ENCODE data around the gene AP4B1.

Gene AP4B1

GRCh38 chr1:113891631-113892220 is 12.9 kb downstream of the AP4B1 start:
- no peak for DNase-seq

DNA sequence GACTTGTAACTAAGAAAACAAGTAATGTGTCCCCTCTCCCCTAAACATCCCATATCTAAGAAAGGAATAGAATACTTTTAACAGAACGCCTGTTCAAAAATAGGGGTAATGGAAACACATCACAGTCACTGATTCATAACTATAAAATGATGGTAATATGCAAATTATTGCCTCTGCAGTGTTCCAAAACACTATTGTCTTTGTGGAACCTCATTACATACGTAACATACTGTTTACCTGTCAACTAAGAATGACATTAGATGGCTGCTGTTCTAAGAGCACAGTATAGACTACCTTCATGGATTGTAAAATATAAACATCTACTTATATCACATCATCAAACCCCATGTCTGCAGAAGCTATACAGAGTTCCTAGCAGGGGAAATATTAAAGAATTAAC is 13.8 kb downstream of the AP4B1 start:
- DNase-seq = no peak

- no peak for DNase-seq
Observed at GRCh38 chr1:113887402-113888175, 17.0 kb downstream of the AP4B1 start, which contains the start of gene BCL2L15. Gene BCL2L15, minus strand, starts transcription at chr1:113887581. Its CDS starts 206 bp downstream, at chr1:113887375.

- no peak for DNase-seq
Observed at GRCh38 chr1:113886417-113887401, 17.9 kb downstream of the AP4B1 start.

DNA sequence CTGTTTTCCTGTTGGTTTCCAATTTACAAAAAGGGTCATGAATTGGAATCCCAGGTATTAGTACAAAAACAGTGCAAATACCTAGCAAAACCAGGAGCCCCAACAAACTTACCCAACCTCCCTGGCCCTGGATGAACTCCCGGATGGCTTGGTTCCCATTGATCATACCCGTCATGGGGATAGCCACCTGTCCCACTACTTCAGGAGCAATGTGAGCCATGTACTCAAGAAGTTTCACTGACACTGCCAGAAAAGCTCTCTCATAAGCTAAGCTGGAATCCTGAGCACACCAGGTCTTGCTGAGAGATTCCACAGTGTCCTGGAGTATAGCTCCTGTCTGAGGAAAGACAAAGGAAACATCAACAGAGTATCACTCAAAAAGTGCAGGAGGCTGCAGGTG is 22.9 kb downstream of the AP4B1 start:
- DNase-seq = no peak

- no peak for DNase-seq
Observed at GRCh38 chr1:113879739-113880038, 24.9 kb downstream of the AP4B1 start.

GRCh38 chr1:113876176-113876575 is 28.4 kb downstream of the AP4B1 start:
- DNase-seq = no peak

DNA sequence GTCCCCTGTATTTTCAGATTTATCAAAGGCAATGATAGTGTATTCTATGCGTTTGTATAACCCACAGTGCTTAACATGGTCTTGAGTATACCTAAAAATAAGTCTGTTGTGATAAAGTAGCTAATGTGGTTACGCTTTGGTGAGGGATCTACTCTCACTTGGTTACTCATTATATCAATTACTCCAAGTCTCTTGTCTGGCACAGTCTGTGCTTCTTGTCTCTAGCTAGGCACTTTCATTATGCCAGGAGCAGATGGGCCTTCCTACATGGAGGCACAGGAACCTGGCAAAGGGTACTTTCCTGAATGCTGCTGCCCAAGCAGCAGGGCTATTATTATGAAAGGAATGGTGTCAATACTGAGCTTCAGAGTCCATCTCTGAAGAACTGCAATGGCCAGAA is 28.9 kb downstream of the AP4B1 start:
- no peak for DNase-seq

DNA sequence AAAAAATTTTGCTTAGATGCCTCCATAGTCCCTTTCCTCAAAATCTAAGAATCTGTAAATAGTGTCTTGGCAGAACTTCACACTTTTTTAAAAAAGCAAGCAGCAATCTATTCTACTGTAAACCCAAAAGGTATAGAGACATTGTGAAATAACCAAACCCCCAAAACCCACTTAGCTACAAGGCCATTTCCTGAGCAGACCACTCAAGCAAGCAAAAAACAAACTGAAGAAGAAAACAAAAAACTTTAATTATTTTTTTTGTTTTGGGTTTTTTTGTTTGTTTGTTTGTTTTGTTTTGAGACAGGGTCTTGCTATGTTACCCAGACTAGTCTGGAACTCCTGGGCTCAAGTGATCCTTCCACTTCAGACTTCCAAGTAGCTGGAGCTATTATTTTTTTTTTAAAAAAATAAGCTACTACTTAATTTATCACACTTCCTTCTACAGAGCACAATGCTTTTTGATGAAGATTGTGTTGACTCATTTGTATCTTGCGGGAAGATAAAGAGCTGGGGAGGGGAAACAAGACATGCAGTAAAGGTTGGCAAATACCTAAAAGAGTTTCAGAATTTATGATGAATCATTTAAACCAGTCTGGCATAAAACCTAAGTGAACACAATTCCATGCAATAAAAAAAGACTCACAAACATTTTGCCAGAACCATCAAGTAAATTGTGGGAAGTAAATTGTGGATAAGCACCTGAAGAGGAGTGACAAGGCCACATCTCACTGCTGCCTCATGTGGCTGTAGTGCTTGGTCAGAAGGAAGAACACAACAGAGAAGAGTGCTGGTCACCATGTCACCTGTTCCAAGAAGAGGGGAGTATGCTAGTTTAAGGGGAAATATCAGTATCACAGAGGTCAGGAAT is 30.4 kb downstream of the AP4B1 start:
- DNase-seq = no peak

- no peak for DNase-seq
Observed at GRCh38 chr1:113872219-113872935, 32.2 kb downstream of the AP4B1 start.

DNA sequence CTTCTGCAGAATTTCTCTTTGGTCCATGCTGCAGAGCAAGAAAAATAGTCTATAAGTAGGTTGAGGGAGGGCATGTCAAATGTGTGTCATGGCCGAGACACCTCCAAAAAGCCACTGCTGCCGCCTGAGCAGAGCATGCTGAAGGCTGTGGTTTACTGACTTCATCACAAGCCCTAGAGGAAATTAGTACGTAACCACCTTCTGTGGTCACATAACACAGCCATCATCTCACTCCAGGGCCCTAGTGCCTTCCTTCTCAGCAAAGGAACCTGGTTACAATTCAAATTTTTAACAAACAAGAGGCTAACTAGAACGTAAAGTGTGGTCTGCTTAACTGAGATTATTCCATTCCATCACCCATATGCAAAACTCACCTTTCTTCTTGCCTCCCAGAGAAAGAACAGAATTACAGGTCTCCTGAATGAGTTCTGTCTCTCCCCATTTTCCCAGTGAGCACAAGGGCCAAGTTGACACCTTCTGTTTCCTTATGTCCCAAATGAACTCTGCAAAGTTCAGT is 32.9 kb downstream of the AP4B1 start, which contains the start of gene PTPN22:
Gene PTPN22, minus strand, starts transcription at position 116 of the 517 bp plus-strand sequence.
- peak; percentile 86 for DNase-seq

DNA sequence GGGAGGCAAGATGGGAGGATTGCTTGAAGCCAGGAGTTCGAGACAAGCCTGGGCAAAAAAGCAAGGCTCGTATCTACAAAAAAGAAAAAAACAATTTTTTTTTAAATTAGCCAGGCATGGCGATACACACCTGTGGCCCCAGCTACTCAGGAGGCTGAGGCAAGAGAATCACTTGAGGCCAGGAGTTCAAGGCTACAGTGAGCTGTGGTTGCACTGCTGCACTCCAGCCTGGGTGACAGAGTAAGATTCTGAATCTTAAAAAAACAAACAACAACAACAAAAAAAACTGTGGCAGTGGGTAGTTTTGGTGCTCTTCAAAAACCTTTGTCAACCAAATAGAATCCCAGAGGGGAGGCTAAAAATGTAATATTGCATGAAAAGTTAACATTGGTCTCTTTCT is 33.8 kb downstream of the AP4B1 start:
- DNase-seq = peak; percentile 11

DNA sequence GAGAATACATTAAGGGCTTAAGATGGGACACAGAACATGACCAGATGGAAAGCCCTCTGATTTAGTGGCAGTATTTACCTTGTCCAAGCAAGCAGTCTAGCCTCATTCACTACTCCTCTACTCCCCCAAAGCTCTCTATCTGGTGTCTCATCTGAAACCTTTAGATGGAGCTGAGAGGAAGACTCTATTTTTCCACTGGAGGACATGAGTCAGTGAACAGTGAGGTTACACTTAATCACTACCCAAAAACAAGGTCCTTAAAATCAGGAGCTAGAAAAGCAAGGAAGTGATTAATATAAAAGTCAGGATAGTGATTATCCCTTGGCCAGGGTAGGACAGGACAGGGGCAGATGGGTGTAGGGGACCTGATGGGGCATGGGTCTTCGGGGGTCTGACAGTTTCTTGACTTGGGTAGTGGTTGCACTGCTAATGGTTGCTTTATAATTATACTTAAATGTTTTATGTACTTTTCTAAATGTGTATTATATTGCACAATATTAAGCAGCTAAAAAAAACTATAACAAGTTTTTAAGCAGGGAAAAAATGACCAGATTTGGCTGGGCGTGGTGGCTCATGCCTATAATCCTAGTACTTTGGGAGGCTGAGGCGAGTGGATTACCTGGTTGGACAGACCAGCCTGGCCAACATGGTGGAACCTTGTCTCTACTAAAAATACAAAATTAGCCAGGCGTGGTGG is 36.1 kb downstream of the AP4B1 start:
- DNase-seq = no peak

- DNase-seq = no peak
Observed at GRCh38 chr1:113861641-113862040, 43.0 kb downstream of the AP4B1 start.

- DNase-seq = no peak
Observed at GRCh38 chr1:113860891-113861290, 43.7 kb downstream of the AP4B1 start.

DNA sequence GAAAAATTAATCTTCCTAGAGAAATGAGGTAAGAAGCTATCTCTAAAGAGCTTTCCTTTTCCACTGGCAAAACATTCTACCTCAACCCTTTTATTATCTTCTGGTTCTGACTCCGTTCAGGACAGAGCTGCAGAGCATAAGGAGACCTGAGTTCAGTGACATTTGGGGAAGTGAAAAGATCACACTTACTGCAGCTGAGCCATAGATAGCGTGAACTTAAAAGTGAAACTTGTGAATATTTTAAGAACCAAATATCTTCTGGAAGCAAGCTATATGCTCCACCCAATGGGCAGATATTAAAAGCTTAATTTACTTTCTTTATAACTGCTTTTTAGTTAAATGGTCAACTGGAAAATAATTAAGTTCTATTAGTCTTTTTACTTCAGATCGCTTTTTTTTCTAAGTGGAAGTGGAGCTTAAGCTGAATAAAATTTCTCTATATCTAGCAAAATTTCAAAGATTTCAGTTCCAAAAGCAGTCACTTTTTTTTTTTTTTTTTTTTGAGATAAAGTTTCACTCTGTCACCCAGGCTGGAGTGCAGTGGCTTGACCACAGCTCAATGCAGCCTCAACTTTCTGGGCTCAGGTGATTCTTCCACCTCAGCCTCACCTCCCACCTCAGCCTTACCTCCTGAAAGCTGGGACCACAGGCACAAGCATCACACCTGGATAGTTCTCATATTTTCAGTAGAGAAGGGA is 45.0 kb downstream of the AP4B1 start:
- no peak for DNase-seq

GRCh38 chr1:113858982-113859381 is 45.6 kb downstream of the AP4B1 start:
- DNase-seq = no peak

GRCh38 chr1:113858418-113858817 is 46.2 kb downstream of the AP4B1 start:
- no peak for DNase-seq

- DNase-seq = no peak
Observed at GRCh38 chr1:113857776-113858175, 46.8 kb downstream of the AP4B1 start.

GRCh38 chr1:113856401-113856790 is 48.2 kb downstream of the AP4B1 start:
- DNase-seq = no peak
